Right lobe of liver (tissue), 6 donors: ENCODE results near the gene SHBG. TPM values are rescaled to one million over a fixed set of nuclear protein-coding genes. Genes with fewer than 3 reads are reported as not detected.

ENCODE experiments used
- ATAC-seq, 4 donors: fragments of 200-7000 bp; cut with Tn5 transposase; one replicate each; pipeline ENCODE4 v1.9.1; 2020; ENCODE audit warnings: mild to moderate bottlenecking in 4 of 4, moderate library complexity in 4 of 4
- DNase-seq, 3 donors: peaks; one replicate each; pipeline ENCODE4 v3.0.0-alpha.2; 2020
- H3K27ac ChIP-seq, 3 donors: fragments of 200-600 bp; one replicate each; pipeline ENCODE4 v1.8.0; 2022
- H3K27me3 ChIP-seq, 2 donors: fragments of 200-600 bp; one replicate each; pipeline ENCODE4 v1.8.0; 2022
- H3K36me3 ChIP-seq, 4 donors: fragments of 200-600 bp; sonication (generic) in 1 of 4; one replicate each; pipeline versions ENCODE4 v1.5.1 to v1.8.0; 2017 to 2022; ENCODE audit warnings: control low read depth in 1 of 4
- H3K4me1 ChIP-seq, 4 donors: fragments of 200-600 bp; sonication (generic) in 1 of 4; one replicate each; pipeline versions ENCODE4 v1.5.1 to v1.8.0; 2017 to 2022; ENCODE audit warnings: control low read depth in 1 of 4
- H3K4me3 ChIP-seq, 3 donors: fragments of 200-600 bp; one replicate each; pipeline ENCODE4 v1.8.0; 2022
- H3K9me3 ChIP-seq, 4 donors: fragments of 200-600 bp; sonication (generic) in 1 of 4; one replicate each; pipeline versions ENCODE4 v1.5.1 to v1.8.0; 2017 to 2022; ENCODE audit warnings: control low read depth in 1 of 4
- POLR2A ChIP-seq: fragments of 450-650 bp; IDR thresholded peaks from one replicate; pipeline ENCODE4 v1.6.1; 2017; ENCODE audit warnings: antibody characterized with exemption, mild to moderate bottlenecking
- WGBS: methylation state at CpG from one replicate; pipeline ENCODE4 v1.1.6; 2018; ENCODE audit warnings: low coverage, low lambda C conversion rate; ENCODE audit not compliant: insufficient coverage; ENCODE audit errors: missing lambda C conversion rate; 5-methylcytosine and 5-hydroxymethylcytosine counted together
- intact Hi-C, 2 donors: fragments of 100-400 bp; cut with DNase I; formaldehyde crosslinking; loops; one replicate each; pipeline versions ENCODE4 v1.11.2 to v1.14.1; 2022
- total RNA-seq, 6 experiments: library from RNA; depleted of rRNA in 2 of 6; stranded (reverse); fragments of >200 nt in 2 of 6; fragmentation: NEBNext Ultra II Directional in 3 of 6; extraction: Animal tissue kit (Norgen Biotek cat#: 25700) in 3 of 6; gene quantifications; one replicate each; pipeline versions ENCODE4 v1.1.0 to v1.2.4, GENCODE V29; 2016 to 2023
- TF ChIP-seq, protein P1 (sequence below), 4 donors: fragments of 200-600 bp in 3 of 4; fragments of 450-650 bp in 1 of 4; IDR thresholded peaks; one replicate each; pipeline versions ENCODE4 v1.5.1 to v1.8.0; 2016 to 2022; ENCODE audit warnings: antibody characterized with exemption in 4 of 4, mild to moderate bottlenecking in 2 of 4
- donor health status: DM: no; HTN: yes; CAD: no.
- donor health status: DM: no; HTN: no; CAD: no.
- donor health status: DM: no; HTN: no; CAD: no.
- donor health status: DM: no; HTN: yes; CAD: no.
- donor health status: DM: no; HTN: yes; CAD: no.

SHBG gene
- total RNA-seq, 6 experiments from 2014 or later, result 2.4 to 70.2 (median 15.4) TPM

DNA sequence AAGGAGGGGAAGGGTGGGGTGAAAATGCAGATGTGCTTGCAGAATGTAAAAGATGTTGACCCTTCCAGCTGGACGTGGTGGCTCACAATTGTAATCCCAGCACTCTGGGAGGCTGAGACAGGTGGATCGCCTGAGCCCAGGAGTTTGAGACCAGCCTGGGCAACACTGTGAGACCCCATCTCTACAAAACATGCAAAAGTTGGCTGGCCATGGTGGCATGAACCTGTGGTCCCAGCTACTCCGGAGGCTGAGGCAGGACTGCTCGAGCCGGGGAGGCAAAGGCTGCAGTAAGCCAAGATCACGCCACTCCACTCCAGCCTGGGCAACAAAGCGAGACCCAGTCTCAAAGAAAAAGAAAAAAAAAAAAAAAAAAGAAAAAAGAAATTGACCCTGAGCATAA is 38.5 kb downstream of the SHBG start:
- 96% methylated on average over 6 of the region's 7 CpGs for WGBS
- no peaks in the 10 kb centered on the region for H3K27me3 ChIP-seq
- intact Hi-C loops, result no loop called here
- DNase-seq (no peak), ATAC-seq (no peak)
- H3K4me3 ChIP-seq, result no peak overlapping the region
- TF ChIP-seq POLR2A, result no peak
- TF ChIP-seq, protein P1, sequence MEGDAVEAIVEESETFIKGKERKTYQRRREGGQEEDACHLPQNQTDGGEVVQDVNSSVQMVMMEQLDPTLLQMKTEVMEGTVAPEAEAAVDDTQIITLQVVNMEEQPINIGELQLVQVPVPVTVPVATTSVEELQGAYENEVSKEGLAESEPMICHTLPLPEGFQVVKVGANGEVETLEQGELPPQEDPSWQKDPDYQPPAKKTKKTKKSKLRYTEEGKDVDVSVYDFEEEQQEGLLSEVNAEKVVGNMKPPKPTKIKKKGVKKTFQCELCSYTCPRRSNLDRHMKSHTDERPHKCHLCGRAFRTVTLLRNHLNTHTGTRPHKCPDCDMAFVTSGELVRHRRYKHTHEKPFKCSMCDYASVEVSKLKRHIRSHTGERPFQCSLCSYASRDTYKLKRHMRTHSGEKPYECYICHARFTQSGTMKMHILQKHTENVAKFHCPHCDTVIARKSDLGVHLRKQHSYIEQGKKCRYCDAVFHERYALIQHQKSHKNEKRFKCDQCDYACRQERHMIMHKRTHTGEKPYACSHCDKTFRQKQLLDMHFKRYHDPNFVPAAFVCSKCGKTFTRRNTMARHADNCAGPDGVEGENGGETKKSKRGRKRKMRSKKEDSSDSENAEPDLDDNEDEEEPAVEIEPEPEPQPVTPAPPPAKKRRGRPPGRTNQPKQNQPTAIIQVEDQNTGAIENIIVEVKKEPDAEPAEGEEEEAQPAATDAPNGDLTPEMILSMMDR (IDR thresholded peaks at IDR 0.05), result no peak
- peaks cover 0 to 4% (median under 1%) of the 10 kb centered on the region in 4 donors for H3K9me3 ChIP-seq
- no peaks in the 10 kb centered on the region for H3K4me1 ChIP-seq
- H3K27ac ChIP-seq, result no peak overlapping the region
- H3K36me3 ChIP-seq, result peaks cover 0 to 39% (median 20%) of the 10 kb centered on the region in 4 donors

DNA sequence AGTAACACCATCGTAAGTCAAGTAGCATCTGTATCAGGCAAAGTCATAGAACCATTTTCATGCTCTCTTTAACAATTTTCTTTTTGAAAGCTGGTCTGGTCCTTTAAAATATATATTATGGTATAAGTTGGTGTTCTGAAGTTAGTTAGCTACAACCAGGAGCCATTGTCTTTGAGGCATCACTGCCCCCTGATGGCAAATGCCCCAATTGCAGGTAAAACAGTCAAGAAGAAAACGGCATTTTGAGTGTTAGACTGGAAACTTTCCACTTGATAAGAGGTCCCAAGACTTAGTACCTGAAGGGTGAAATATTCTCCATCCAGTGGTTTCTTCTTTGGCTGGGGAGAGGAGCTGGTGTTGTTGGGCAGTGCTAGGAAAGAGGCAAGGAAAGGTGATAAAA is 43.3 kb downstream of the SHBG start:
- H3K4me1 ChIP-seq, result no peaks in the 10 kb centered on the region
- H3K4me3 ChIP-seq, result no peak overlapping the region
- H3K27ac ChIP-seq, result no peak overlapping the region
- 94% methylated on average over 2 of the region's 2 CpGs for WGBS
- intact Hi-C loops, result loop anchor here in 1 of 2 donors (10.0 kb wide), 1 partner anchor 78 kb away; the partner anchor contains the start of gene SOX15
- H3K27me3 ChIP-seq, result no peaks in the 10 kb centered on the region
- no peak for TF ChIP-seq POLR2A
- TF ChIP-seq, protein P1 (IDR thresholded peaks at IDR 0.05), result peak; percentile 33 to 51 (median 38)
- peaks cover 0 to 4% (median 2%) of the 10 kb centered on the region in 4 donors for H3K9me3 ChIP-seq
- ATAC-seq (no peak), DNase-seq (no peak)
- peaks cover 0 to 56% (median 29%) of the 10 kb centered on the region in 4 donors for H3K36me3 ChIP-seq

DNA sequence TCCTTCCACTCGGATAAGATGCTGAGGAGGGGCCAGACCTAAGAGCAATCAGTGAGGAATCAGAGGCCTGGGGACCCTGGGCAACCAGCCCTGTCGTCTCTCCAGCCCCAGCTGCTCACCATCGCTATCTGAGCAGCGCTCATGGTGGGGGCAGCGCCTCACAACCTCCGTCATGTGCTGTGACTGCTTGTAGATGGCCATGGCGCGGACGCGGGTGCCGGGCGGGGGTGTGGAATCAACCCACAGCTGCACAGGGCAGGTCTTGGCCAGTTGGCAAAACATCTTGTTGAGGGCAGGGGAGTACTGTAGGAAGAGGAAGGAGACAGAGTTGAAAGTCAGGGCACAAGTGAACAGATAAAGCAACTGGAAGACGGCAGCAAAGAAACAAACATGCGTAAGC is 45.0 kb downstream of the SHBG start:
- Histone ChIP-seq H3K9me3 (peaks cover 0 to 4% (median 2%) of the 10 kb centered on the region in 4 donors), H3K27ac (no peak overlapping the region), H3K36me3 (peaks cover 0 to 46% (median 25%) of the 10 kb centered on the region in 4 donors), H3K4me1 (no peaks in the 10 kb centered on the region), H3K4me3 (no peak overlapping the region), H3K27me3 (no peaks in the 10 kb centered on the region)
- TF ChIP-seq, protein P1 (IDR thresholded peaks at IDR 0.05), result no peak
- no peak for TF ChIP-seq POLR2A
- DNase-seq, result no peak
- intact Hi-C loops, result loop anchor here in 1 of 2 donors (10.0 kb wide), 1 partner anchor 80 kb away; the partner anchor contains the start of gene SOX15
- ATAC-seq, result no peak
- WGBS, result 91% methylated on average over 7 of the region's 14 CpGs

DNA sequence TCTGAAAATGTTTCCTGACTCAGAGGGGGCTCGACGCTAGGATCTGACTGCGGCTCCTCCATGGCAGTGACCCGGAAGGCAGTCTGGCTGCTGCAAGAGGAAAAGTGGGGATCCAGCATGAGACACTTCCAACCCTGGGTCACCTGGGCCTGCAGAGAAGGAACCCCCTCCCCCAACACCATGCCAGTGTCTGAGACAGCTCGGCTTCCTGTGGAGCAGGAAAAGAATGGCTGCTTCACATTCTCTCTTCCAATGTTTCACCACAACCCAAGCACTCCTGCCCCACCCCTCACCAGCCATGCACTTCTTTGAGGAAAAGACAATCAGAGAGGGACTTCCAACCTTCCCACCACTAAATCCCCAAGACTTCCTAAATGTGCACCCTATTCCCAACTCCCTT is 46.6 kb downstream of the SHBG start:
- intact Hi-C loops, result loop anchor here in 1 of 2 donors (10.0 kb wide), 1 partner anchor 82 kb away; the partner anchor contains the start of gene SOX15
- DNase-seq (no peak), ATAC-seq (peak in 1 of 4 donors; percentile 21)
- Histone ChIP-seq H3K9me3 (peaks cover 0 to 4% (median 2%) of the 10 kb centered on the region in 4 donors), H3K4me1 (no peaks in the 10 kb centered on the region), H3K36me3 (peaks cover 0 to 33% (median 16%) of the 10 kb centered on the region in 4 donors), H3K27ac (no peak overlapping the region), H3K27me3 (no peaks in the 10 kb centered on the region), H3K4me3 (no peak overlapping the region)
- WGBS, result no CpG with 5 or more reads among the region's 5 CpGs
- TF ChIP-seq, protein P1 (IDR thresholded peaks at IDR 0.05), result no peak
- TF ChIP-seq POLR2A, result no peak
